Mesendoderm (in vitro differentiated cells): ENCODE data around the gene PTGFRN.

Experiments
- DNase-seq: peaks from one replicate; pipeline ENCODE4 v3.0.0; 2013
- H2AK5ac ChIP-seq: 2 replicates; pipeline ENCODE4 v1.6.1; 2013; ENCODE audit warnings: low read length, inconsistent platforms
- H2BK120ac ChIP-seq: 2 replicates; pipeline ENCODE4 v1.6.1; 2013; ENCODE audit warnings: low read depth, mild to moderate bottlenecking, low read length, moderate library complexity, mixed read lengths
- H2BK15ac ChIP-seq: replicated peaks from 2 replicates; pipeline ENCODE4 v1.6.1; 2013; ENCODE audit warnings: low read depth, mild to moderate bottlenecking, moderate library complexity
- H2BK5ac ChIP-seq: 2 replicates; pipeline ENCODE4 v1.6.1; 2013; ENCODE audit warnings: low read length, inconsistent platforms
- H3K18ac ChIP-seq: 2 replicates; pipeline ENCODE4 v1.6.1; 2013; ENCODE audit warnings: mild to moderate bottlenecking, low read length, mixed read lengths
- H3K23ac ChIP-seq: one replicate; pipeline ENCODE4 v1.6.1; 2013; ENCODE audit warnings: low read length
- H3K27ac ChIP-seq: 2 replicates; pipeline ENCODE4 v1.5.1; 2013; ENCODE audit warnings: low read depth, mild to moderate bottlenecking, inconsistent platforms, low read length, moderate library complexity
- H3K27me3 ChIP-seq: 2 replicates; pipeline ENCODE4 v1.6.1; 2013; ENCODE audit warnings: low read length, control low read depth, mild to moderate bottlenecking, inconsistent platforms; ENCODE audit not compliant: insufficient read depth, poor library complexity
- H3K36me3 ChIP-seq: 2 replicates; pipeline ENCODE4 v1.6.1; 2013; ENCODE audit warnings: low read length, inconsistent platforms; ENCODE audit not compliant: control insufficient read depth, insufficient read depth
- H3K4ac ChIP-seq: one replicate; pipeline ENCODE4 v1.6.1; 2013; ENCODE audit warnings: low read depth, mild to moderate bottlenecking, low read length, moderate library complexity
- H3K4me1 ChIP-seq: 2 replicates; pipeline ENCODE4 v1.6.1; 2013; ENCODE audit warnings: low read depth, low read length, inconsistent platforms; ENCODE audit not compliant: control insufficient read depth
- H3K4me2 ChIP-seq: 2 replicates; pipeline ENCODE4 v1.6.1; 2013; ENCODE audit warnings: low read length
- H3K4me3 ChIP-seq: 2 replicates; pipeline ENCODE4 v1.5.1; 2013; ENCODE audit warnings: mild to moderate bottlenecking, low read length
- H3K56ac ChIP-seq: one replicate; pipeline ENCODE4 v1.6.1; 2013; ENCODE audit warnings: low read length
- H3K79me1 ChIP-seq: 2 replicates; pipeline ENCODE4 v1.6.1; 2013; ENCODE audit warnings: low read length, inconsistent platforms
- H3K79me2 ChIP-seq: 2 replicates; pipeline ENCODE4 v1.6.1; 2013; ENCODE audit warnings: mild to moderate bottlenecking, low read length; ENCODE audit not compliant: control insufficient read depth, insufficient read depth
- H3K9ac ChIP-seq: 2 replicates; pipeline ENCODE4 v1.6.1; 2013; ENCODE audit warnings: low read length, inconsistent platforms
- H4K5ac ChIP-seq: one replicate; pipeline ENCODE4 v1.6.1; 2013; ENCODE audit warnings: low read length
- H4K8ac ChIP-seq: one replicate; pipeline ENCODE4 v1.6.1; 2013; ENCODE audit warnings: low read depth, mild to moderate bottlenecking, control low read depth, low read length, moderate library complexity
- WGBS: extraction: QIAGEN DNeasy Blood & Tissue Kit; methylation state at CpG from one replicate; pipeline ENCODE4 v1.1.7; 2013; ENCODE audit warnings: low lambda C conversion rate, missing lambda C conversion rate; ENCODE audit not compliant: insufficient coverage; ENCODE audit errors: extremely low coverage; 5-methylcytosine and 5-hydroxymethylcytosine counted together

The PTGFRN gene

DNA sequence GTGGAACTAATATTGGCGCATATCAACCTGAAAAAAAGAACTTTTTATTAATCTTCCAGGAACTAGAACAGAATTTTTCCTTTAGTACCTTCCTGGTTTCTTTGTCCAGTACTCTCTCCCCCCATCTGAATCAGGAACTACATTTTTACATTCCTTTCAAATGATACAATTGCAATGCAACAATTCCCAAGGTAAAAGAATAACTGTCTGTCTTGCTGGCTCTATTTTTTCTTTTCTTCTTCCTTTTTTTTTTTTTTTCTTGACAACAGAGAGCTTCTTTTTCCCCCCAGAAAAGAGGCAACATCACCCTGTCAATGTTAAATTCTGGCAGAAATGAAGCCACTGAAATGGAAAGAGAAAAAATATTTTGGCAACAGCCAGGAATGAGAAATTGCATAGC, 87.3 kb downstream of the PTGFRN start:
- Histone ChIP-seq H3K4me1 (no peaks in the 10 kb centered on the region), H2BK15ac (no peak overlapping the region), H3K18ac (no peak overlapping the region), H3K56ac (no peak overlapping the region), H4K5ac (no peak overlapping the region), H3K79me2 (no peaks in the 10 kb centered on the region), H2BK120ac (no peak overlapping the region), H2BK5ac (no peak overlapping the region), H3K4me2 (no peak overlapping the region), H3K4me3 (no peak overlapping the region), H3K27me3 (no peaks in the 10 kb centered on the region), H3K79me1 (no peaks in the 10 kb centered on the region), H3K4ac (no peak overlapping the region), H3K36me3 (no peaks in the 10 kb centered on the region), H2AK5ac (no peak overlapping the region), H3K23ac (no peak overlapping the region), H3K9ac (no peak overlapping the region), H4K8ac (no peak overlapping the region), H3K27ac (no peak overlapping the region)
- no peak for DNase-seq
- no CpG with 5 or more reads among the region's 1 CpG for WGBS

DNA sequence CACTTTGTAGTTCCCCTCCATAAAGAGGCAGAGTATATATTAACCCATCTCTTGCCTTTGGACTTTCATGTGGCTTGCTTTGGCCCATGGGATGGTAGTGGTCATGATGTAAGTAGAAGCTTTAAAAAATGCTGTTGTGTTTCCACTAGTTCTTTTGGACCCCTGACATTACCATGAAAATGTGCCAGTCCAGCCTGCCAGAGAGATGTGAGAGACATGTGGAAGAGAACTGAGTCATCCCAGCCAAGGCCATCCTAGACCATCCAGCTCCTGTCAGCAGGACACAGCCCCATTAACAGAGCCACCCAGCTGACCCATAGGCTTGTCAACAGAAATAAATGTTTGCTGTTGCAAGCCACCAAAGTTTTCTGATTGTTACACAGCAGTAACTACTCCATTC, 87.9 kb downstream of the PTGFRN start:
- Histone ChIP-seq H2AK5ac (no peak overlapping the region), H3K27ac (no peak overlapping the region), H4K8ac (no peak overlapping the region), H2BK15ac (no peak overlapping the region), H3K4me3 (no peak overlapping the region), H2BK5ac (no peak overlapping the region), H3K23ac (no peak overlapping the region), H3K4me2 (no peak overlapping the region), H4K5ac (no peak overlapping the region), H2BK120ac (no peak overlapping the region), H3K27me3 (no peaks in the 10 kb centered on the region), H3K18ac (no peak overlapping the region), H3K4ac (no peak overlapping the region), H3K9ac (no peak overlapping the region), H3K79me2 (no peaks in the 10 kb centered on the region), H3K56ac (no peak overlapping the region), H3K36me3 (no peaks in the 10 kb centered on the region), H3K79me1 (no peaks in the 10 kb centered on the region), H3K4me1 (no peaks in the 10 kb centered on the region)
- no peak for DNase-seq

GRCh38 chr1:116999596-116999995, 89.9 kb downstream of the PTGFRN start:
- Histone ChIP-seq H2AK5ac (no peak overlapping the region), H3K4me3 (no peak overlapping the region), H3K4me1 (peaks cover 5% of the 10 kb centered on the region), H3K56ac (no peak overlapping the region), H3K79me2 (no peaks in the 10 kb centered on the region), H3K4me2 (no peak overlapping the region), H3K27me3 (no peaks in the 10 kb centered on the region), H2BK15ac (no peak overlapping the region), H2BK120ac (no peak overlapping the region), H3K9ac (no peak overlapping the region), H4K5ac (no peak overlapping the region), H3K79me1 (no peaks in the 10 kb centered on the region), H4K8ac (no peak overlapping the region), H2BK5ac (no peak overlapping the region), H3K4ac (no peak overlapping the region), H3K18ac (no peak overlapping the region), H3K36me3 (no peaks in the 10 kb centered on the region), H3K27ac (no peak overlapping the region), H3K23ac (no peak overlapping the region)
- DNase-seq = no peak
- no CpG with 5 or more reads among the region's 3 CpGs for WGBS

DNA sequence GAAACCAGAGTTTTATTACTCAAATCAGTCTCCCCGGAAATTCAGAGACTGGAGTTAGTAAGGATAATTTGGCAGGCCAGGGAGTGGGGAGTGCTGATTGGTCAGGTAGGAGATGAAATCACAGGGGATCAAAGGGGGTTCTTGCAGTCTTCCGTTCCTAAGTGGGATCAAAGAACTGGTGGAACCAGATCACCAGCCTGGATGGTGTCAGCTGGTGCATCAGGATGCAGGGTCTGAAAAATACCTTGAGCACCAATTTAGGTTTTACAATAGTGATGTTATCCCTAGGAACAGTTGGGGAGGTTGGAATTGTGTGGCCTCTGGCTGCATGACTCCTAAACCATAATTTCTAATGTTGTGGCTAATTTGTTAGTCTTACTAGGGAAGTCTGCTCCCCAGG, 90.4 kb downstream of the PTGFRN start:
- Histone ChIP-seq H3K27ac (no peak overlapping the region), H3K9ac (no peak overlapping the region), H3K56ac (no peak overlapping the region), H3K18ac (no peak overlapping the region), H2BK120ac (no peak overlapping the region), H2AK5ac (no peak overlapping the region), H4K8ac (no peak overlapping the region), H3K27me3 (no peaks in the 10 kb centered on the region), H4K5ac (no peak overlapping the region), H3K4me3 (no peak overlapping the region), H3K23ac (no peak overlapping the region), H3K4ac (no peak overlapping the region), H3K79me1 (no peaks in the 10 kb centered on the region), H3K4me2 (no peak overlapping the region), H2BK5ac (no peak overlapping the region), H3K4me1 (peaks cover 5% of the 10 kb centered on the region), H3K36me3 (no peaks in the 10 kb centered on the region), H3K79me2 (no peaks in the 10 kb centered on the region), H2BK15ac (no peak overlapping the region)
- WGBS = no CpG with 5 or more reads among the region's 2 CpGs
- no peak for DNase-seq

GRCh38 chr1:117001254-117001927, 91.7 kb downstream of the PTGFRN start, which contains the start of gene CD101:
Gene CD101 (plus strand): TSS chr1:117001760. CDS start chr1:117001818, 58 bp downstream.
- H2BK5ac ChIP-seq = no peak within 1 kb of the TSS
- no peak within 1 kb of the TSS for H3K23ac ChIP-seq
- no peak within 1 kb of the TSS for H4K8ac ChIP-seq
- H4K5ac ChIP-seq = no peak within 1 kb of the TSS
- no peak within 1 kb of the TSS for H2BK15ac ChIP-seq
- no peak within 1 kb of the TSS for H3K4me3 ChIP-seq
- no peak within 1 kb of the TSS for H3K27ac ChIP-seq
- H3K4me1 ChIP-seq = peaks cover 5% of the 10 kb centered on the region
- no peak within 1 kb of the TSS for H3K9ac ChIP-seq
- no peaks in the 10 kb centered on the region for H3K27me3 ChIP-seq
- no peak within 1 kb of the TSS for H3K4ac ChIP-seq
- no peak within 1 kb of the TSS for H2BK120ac ChIP-seq
- H3K79me1 ChIP-seq = no peaks in the 10 kb centered on the region
- no peak within 1 kb of the TSS for H2AK5ac ChIP-seq
- DNase-seq = no peak
- no peak within 1 kb of the TSS for H3K18ac ChIP-seq
- no peaks in the 10 kb centered on the region for H3K36me3 ChIP-seq
- no peak within 1 kb of the TSS for H3K4me2 ChIP-seq
- no peak within 1 kb of the TSS for H3K56ac ChIP-seq
- no peaks in the 10 kb centered on the region for H3K79me2 ChIP-seq
- WGBS = no CpG with 5 or more reads among the region's 3 CpGs

- H3K27ac ChIP-seq = no peak overlapping the region
- H3K4me3 ChIP-seq = no peak overlapping the region
- H3K4ac ChIP-seq = no peak overlapping the region
- no peak overlapping the region for H3K23ac ChIP-seq
- H2BK120ac ChIP-seq = no peak overlapping the region
- H3K79me1 ChIP-seq = no peaks in the 10 kb centered on the region
- no peak overlapping the region for H3K9ac ChIP-seq
- H3K36me3 ChIP-seq = no peaks in the 10 kb centered on the region
- peaks cover 5% of the 10 kb centered on the region for H3K4me1 ChIP-seq
- no peaks in the 10 kb centered on the region for H3K27me3 ChIP-seq
- H3K79me2 ChIP-seq = no peaks in the 10 kb centered on the region
- no peak overlapping the region for H4K8ac ChIP-seq
- H3K18ac ChIP-seq = no peak overlapping the region
- peak overlapping the region; percentile 22 for H3K56ac ChIP-seq
- WGBS = no CpG with 5 or more reads among the region's 2 CpGs
- no peak overlapping the region for H4K5ac ChIP-seq
- DNase-seq = peak; percentile 31
- H2AK5ac ChIP-seq = no peak overlapping the region
- no peak overlapping the region for H3K4me2 ChIP-seq
- no peak overlapping the region for H2BK5ac ChIP-seq
- no peak overlapping the region for H2BK15ac ChIP-seq
Observed at GRCh38 chr1:117003223-117003875, 93.6 kb downstream of the PTGFRN start.
